ENCODE results near the gene TFR2. TPM values are rescaled to one million over a fixed set of nuclear protein-coding genes. Genes with fewer than 3 reads are reported as not detected.

The TFR2 gene
- total RNA-seq, 1 donor from 2014 or later: 0.50 TPM

DNA sequence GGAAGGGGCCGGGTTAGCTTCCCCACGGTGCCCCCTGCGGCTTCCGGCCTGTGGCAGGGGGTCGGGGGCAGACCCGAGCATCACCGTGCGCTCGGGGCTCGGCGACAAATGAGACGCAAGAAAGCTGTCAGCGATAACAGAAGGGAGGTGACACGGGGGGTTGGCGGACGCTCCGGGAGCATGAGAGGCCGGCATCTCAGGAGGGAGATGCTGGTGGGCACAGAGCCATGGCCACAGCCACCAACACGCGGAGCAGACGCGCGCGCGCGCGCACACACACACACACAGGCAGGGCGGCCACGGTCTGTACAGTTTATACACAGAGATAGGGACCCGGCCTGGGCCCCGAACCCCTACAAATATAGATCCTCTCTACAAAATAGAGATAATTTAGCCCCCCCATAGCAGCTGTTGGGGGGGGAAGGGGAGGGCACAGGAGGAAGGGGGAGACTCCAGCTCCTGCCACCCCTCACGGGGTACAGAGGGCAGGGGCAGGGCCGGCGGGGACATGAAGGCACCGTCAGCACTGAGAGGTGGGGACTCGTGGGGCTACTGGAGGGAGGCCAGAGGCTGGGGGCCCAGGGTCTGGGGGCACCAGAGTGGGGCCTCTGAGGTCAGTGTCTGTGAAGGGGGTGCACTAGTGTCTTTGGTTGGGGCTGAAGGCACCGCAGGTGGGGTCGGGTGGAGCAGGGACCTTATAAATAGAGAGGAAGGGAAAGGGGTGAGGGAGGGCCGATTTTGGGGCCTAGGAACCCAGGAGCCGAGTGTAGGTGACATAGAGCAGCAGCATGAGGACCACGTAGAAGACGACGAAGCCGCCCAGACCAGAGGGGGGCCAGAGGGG is 66.8 kb downstream of the TFR2 start:
- TF ChIP-seq EZH2 (IDR thresholded peaks at IDR 0.05; ENCODE audit: insufficient read depth, low read length) (no peak), CTCF (IDR thresholded peaks at IDR 0.05; ENCODE audit: insufficient read depth, low read depth, low read length) (no peak)
- H3K27ac Mint-ChIP-seq (ENCODE audit: unreplicated experiment): no peak overlapping the region
- H3K36me3 ChIP-seq (ENCODE audit: insufficient read depth, low read length): peaks cover 2% of the 10 kb centered on the region
- no peaks in the 10 kb centered on the region for H3K9me3 Mint-ChIP-seq (ENCODE audit: unreplicated experiment)
- peaks cover 1% of the 10 kb centered on the region for H4K20me1 ChIP-seq (ENCODE audit: insufficient read depth, low read length)
- no peak overlapping the region for H3K4me3 Mint-ChIP-seq (ENCODE audit: unreplicated experiment)
- no peak overlapping the region for H3K4me3 ChIP-seq (ENCODE audit: insufficient read depth, low read depth, low read length)
- no peak for DNase-seq (ENCODE audit: low read depth)
- no peak overlapping the region for H3K4me2 ChIP-seq (ENCODE audit: low read length)
- peaks cover 7% of the 10 kb centered on the region for H3K36me3 Mint-ChIP-seq (ENCODE audit: low read depth, unreplicated experiment)
- no peak overlapping the region for H3K27ac ChIP-seq (ENCODE audit: low read depth, low read length)
- H3K9me3 ChIP-seq (ENCODE audit: insufficient read depth, low read depth, low read length): no peaks in the 10 kb centered on the region
- no peak for FAIRE-seq
- H3K27me3 ChIP-seq (ENCODE audit: insufficient read depth, low read length): no peaks in the 10 kb centered on the region
- H3K9ac ChIP-seq (ENCODE audit: low read length): no peak overlapping the region
- no peaks in the 10 kb centered on the region for H3K79me2 ChIP-seq (ENCODE audit: insufficient read depth, low read length)
- H3K4me1 Mint-ChIP-seq (ENCODE audit: low read depth, unreplicated experiment): peaks cover 6% of the 10 kb centered on the region
- peaks cover 3% of the 10 kb centered on the region for H3K27me3 Mint-ChIP-seq (ENCODE audit: low read depth, unreplicated experiment)
- H3K4me1 ChIP-seq (ENCODE audit: insufficient read depth, low read length): peaks cover 22% of the 10 kb centered on the region
- H2AFZ ChIP-seq (ENCODE audit: low read depth, low read length): no peak overlapping the region

- Mint-ChIP-seq H3K27me3 (ENCODE audit: low read depth, unreplicated experiment) (peaks cover 5% of the 10 kb centered on the region), H3K4me1 (ENCODE audit: low read depth, unreplicated experiment) (peaks cover 6% of the 10 kb centered on the region), H3K4me3 (ENCODE audit: unreplicated experiment) (no peak within 1 kb of the TSS), H3K36me3 (ENCODE audit: low read depth, unreplicated experiment) (peaks cover 6% of the 10 kb centered on the region), H3K27ac (ENCODE audit: unreplicated experiment) (no peak within 1 kb of the TSS), H3K9me3 (ENCODE audit: unreplicated experiment) (no peaks in the 10 kb centered on the region)
- Histone ChIP-seq H3K9me3 (ENCODE audit: insufficient read depth, low read depth, low read length) (no peaks in the 10 kb centered on the region), H2AFZ (ENCODE audit: low read depth, low read length) (no peak within 1 kb of the TSS), H3K36me3 (ENCODE audit: insufficient read depth, low read length) (no peaks in the 10 kb centered on the region), H3K9ac (ENCODE audit: low read length) (no peak within 1 kb of the TSS), H4K20me1 (ENCODE audit: insufficient read depth, low read length) (no peaks in the 10 kb centered on the region), H3K27me3 (ENCODE audit: insufficient read depth, low read length) (no peaks in the 10 kb centered on the region), H3K27ac (ENCODE audit: low read depth, low read length) (no peak within 1 kb of the TSS), H3K4me2 (ENCODE audit: low read length) (no peak within 1 kb of the TSS), H3K79me2 (ENCODE audit: insufficient read depth, low read length) (no peaks in the 10 kb centered on the region), H3K4me3 (ENCODE audit: insufficient read depth, low read depth, low read length) (no peak within 1 kb of the TSS), H3K4me1 (ENCODE audit: insufficient read depth, low read length) (peaks cover 24% of the 10 kb centered on the region)
- no peak for TF ChIP-seq CTCF (IDR thresholded peaks at IDR 0.05; ENCODE audit: insufficient read depth, low read depth, low read length)
- no peak for TF ChIP-seq EZH2 (IDR thresholded peaks at IDR 0.05; ENCODE audit: insufficient read depth, low read length)
- no peak for FAIRE-seq
- DNase-seq (ENCODE audit: low read depth): no peak
Measured at GRCh38 chr7:100573691-100574361, 67.5 kb downstream of the TFR2 start, which contains the start of gene SAP25. Gene SAP25, minus strand, starts transcription at chr7:100573900. Its CDS starts 158 bp downstream, at chr7:100573742.
